Measurements from ENCODE around the gene SEMA3A.

SEMA3A gene

DNA sequence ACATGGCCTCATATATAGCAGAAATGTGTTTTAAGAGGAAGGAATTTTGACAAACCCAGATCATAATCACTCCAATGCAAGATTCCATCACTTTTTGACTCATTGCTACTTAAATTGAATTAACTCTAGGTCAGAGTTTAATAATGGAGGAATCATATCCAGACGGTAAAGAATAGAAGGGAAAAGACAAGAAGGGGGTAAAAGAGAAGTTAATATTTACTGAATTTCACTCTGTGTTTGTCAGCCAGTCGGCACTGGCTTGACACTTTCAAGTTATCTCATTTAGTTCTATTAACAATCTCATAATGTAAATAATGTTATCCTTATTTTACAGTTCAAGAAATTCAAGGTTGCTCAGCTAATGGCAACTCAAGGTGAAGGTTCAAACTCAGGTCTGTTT is 147.5 kb downstream of the SEMA3A start:
- H3K27me3 ChIP-seq = no peaks in the 10 kb centered on the region
- H3K9me3 ChIP-seq = no peaks in the 10 kb centered on the region
- TF ChIP-seq, protein P1, sequence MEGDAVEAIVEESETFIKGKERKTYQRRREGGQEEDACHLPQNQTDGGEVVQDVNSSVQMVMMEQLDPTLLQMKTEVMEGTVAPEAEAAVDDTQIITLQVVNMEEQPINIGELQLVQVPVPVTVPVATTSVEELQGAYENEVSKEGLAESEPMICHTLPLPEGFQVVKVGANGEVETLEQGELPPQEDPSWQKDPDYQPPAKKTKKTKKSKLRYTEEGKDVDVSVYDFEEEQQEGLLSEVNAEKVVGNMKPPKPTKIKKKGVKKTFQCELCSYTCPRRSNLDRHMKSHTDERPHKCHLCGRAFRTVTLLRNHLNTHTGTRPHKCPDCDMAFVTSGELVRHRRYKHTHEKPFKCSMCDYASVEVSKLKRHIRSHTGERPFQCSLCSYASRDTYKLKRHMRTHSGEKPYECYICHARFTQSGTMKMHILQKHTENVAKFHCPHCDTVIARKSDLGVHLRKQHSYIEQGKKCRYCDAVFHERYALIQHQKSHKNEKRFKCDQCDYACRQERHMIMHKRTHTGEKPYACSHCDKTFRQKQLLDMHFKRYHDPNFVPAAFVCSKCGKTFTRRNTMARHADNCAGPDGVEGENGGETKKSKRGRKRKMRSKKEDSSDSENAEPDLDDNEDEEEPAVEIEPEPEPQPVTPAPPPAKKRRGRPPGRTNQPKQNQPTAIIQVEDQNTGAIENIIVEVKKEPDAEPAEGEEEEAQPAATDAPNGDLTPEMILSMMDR (IDR thresholded peaks at IDR 0.05) = no peak
- no peak overlapping the region for H3K4me3 ChIP-seq
- intact Hi-C loops (cut with DNase I; ENCODE audit: low total_unique reads) = no loop called here
- DNase-seq = no peak
- no peaks in the 10 kb centered on the region for H3K4me1 ChIP-seq
- no peak overlapping the region for H3K27ac ChIP-seq
- H3K36me3 ChIP-seq = no peaks in the 10 kb centered on the region

GRCh38 chr7:84044834-84045233 is 149.8 kb downstream of the SEMA3A start:
- H3K27me3 ChIP-seq = no peaks in the 10 kb centered on the region
- intact Hi-C loops (cut with DNase I; ENCODE audit: low total_unique reads) = no loop called here
- no peak overlapping the region for H3K4me3 ChIP-seq

DNA sequence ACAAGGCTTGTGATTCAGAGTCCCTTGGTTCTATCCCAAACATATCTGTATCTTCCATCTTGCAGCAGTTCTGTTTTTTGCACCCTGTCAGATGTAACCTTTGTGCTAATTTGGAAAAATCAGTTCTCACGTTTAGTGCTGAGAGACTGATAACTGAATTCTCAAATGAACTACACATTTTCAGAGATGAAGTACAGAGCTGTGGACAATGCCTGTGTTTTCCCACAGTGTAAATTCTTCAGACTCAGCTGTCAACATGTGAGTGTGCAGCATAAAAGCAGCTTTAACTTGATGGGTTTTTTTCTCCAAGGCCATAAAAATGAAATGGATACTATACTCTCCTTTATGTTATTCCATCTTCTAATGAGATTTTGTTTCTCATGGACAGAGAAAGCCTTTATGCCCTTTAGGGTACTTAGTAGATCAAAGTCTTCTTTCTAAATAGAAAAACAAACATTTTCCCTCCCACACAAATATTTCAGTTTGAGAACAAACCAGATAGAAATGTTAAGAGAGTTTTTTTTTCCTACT is 150.9 kb downstream of the SEMA3A start:
- H3K9me3 ChIP-seq = no peaks in the 10 kb centered on the region
- no peak overlapping the region for H3K27ac ChIP-seq
- no peaks in the 10 kb centered on the region for H3K4me1 ChIP-seq
- H3K36me3 ChIP-seq = no peaks in the 10 kb centered on the region
- H3K27me3 ChIP-seq = no peaks in the 10 kb centered on the region
- TF ChIP-seq, protein P1 (IDR thresholded peaks at IDR 0.05) = no peak
- no peak for DNase-seq
- H3K4me3 ChIP-seq = no peak overlapping the region
- intact Hi-C loops (cut with DNase I; ENCODE audit: low total_unique reads) = no loop called here

More at GRCh38 chr7:84044834-84045233, 149.8 kb downstream of the SEMA3A start:
- no peak for DNase-seq
- TF ChIP-seq, protein P1 (IDR thresholded peaks at IDR 0.05) = no peak
- Histone ChIP-seq H3K36me3 (no peaks in the 10 kb centered on the region), H3K9me3 (no peaks in the 10 kb centered on the region), H3K4me1 (no peaks in the 10 kb centered on the region), H3K27ac (no peak overlapping the region)

GRCh38 chr7:84042110-84042539 is 152.5 kb downstream of the SEMA3A start:
- Histone ChIP-seq H3K9me3 (no peaks in the 10 kb centered on the region), H3K27me3 (no peaks in the 10 kb centered on the region), H3K27ac (no peak overlapping the region), H3K4me3 (no peak overlapping the region), H3K36me3 (no peaks in the 10 kb centered on the region), H3K4me1 (no peaks in the 10 kb centered on the region)
- intact Hi-C loops (cut with DNase I; ENCODE audit: low total_unique reads) = no loop called here
- no peak for DNase-seq
- TF ChIP-seq, protein P1 (IDR thresholded peaks at IDR 0.05) = no peak

- Histone ChIP-seq H3K9me3 (no peaks in the 10 kb centered on the region), H3K4me1 (no peaks in the 10 kb centered on the region), H3K36me3 (no peaks in the 10 kb centered on the region), H3K27ac (no peak overlapping the region), H3K4me3 (no peak overlapping the region), H3K27me3 (no peaks in the 10 kb centered on the region)
- DNase-seq = no peak
- intact Hi-C loops (cut with DNase I; ENCODE audit: low total_unique reads) = no loop called here
- TF ChIP-seq, protein P1 (IDR thresholded peaks at IDR 0.05) = no peak
These were observed 152.9 kb downstream of the SEMA3A start for GRCh38 chr7:84041649-84042048.

- TF ChIP-seq, protein P1 (IDR thresholded peaks at IDR 0.05) = no peak
- no peaks in the 10 kb centered on the region for H3K9me3 ChIP-seq
- no peak for DNase-seq
- no peaks in the 10 kb centered on the region for H3K4me1 ChIP-seq
- intact Hi-C loops (cut with DNase I; ENCODE audit: low total_unique reads) = no loop called here
- H3K27me3 ChIP-seq = no peaks in the 10 kb centered on the region
- H3K36me3 ChIP-seq = no peaks in the 10 kb centered on the region
- H3K27ac ChIP-seq = no peak overlapping the region
- no peak overlapping the region for H3K4me3 ChIP-seq
These were observed 154.2 kb downstream of the SEMA3A start for GRCh38 chr7:84040355-84040754.
